Effector memory CD8-positive, alpha-beta T cell (primary cell): Measurements from ENCODE around the gene DCUN1D4.

ENCODE experiments used
- ATAC-seq: fragments of 150-1000 bp; cut with Tn5 transposase; replicated peaks from 2 replicates; pipeline ENCODE4 v1.10.0; 2021; ENCODE audit warnings: mild to moderate bottlenecking, moderate library complexity
- DNase-seq, 3 experiments: peaks; one replicate each; pipeline ENCODE4 v3.0.0; 2021
- H3K27ac Mint-ChIP-seq, 2 donors: one replicate each; pipeline ENCODE4 v1.8.0; 2022; ENCODE audit warnings: mild to moderate bottlenecking in 2 of 2, mixed read lengths in 2 of 2, moderate library complexity in 2 of 2
- H3K27me3 Mint-ChIP-seq, 2 donors: one replicate each; pipeline ENCODE4 v1.8.0; 2022; ENCODE audit warnings: mixed read lengths in 2 of 2
- H3K36me3 Mint-ChIP-seq: one replicate; pipeline ENCODE4 v1.8.0; 2022; ENCODE audit warnings: mild to moderate bottlenecking, moderate library complexity, mixed read lengths; ENCODE audit not compliant: insufficient read depth
- H3K4me1 Mint-ChIP-seq, 2 donors: one replicate each; pipeline ENCODE4 v1.8.0; 2022; ENCODE audit warnings: low read depth in 2 of 2, mixed read lengths in 2 of 2
- H3K4me3 Mint-ChIP-seq, 2 donors: one replicate each; pipeline ENCODE4 v1.8.0; 2022; ENCODE audit warnings: mild to moderate bottlenecking in 2 of 2, mixed read lengths in 2 of 2, moderate library complexity in 2 of 2
- H3K9me3 Mint-ChIP-seq, 2 donors: one replicate each; pipeline ENCODE4 v1.8.0; 2022; ENCODE audit warnings: mixed read lengths in 2 of 2
- total RNA-seq, 9 experiments: gene quantifications; one replicate each; lab custom pipeline; 2026; lab: John Stamatoyannopoulos, UW

The DCUN1D4 gene
- total RNA-seq: 22.2 to 53.7 (median 31.3) reads per million in 9 experiments

GRCh38 chr4:51842554-51843308, at the start of gene DCUN1D4:
Gene DCUN1D4, plus strand, starts transcription at chr4:51843153. Its CDS starts 90 bp downstream, at chr4:51843243.
- Mint-ChIP-seq H3K9me3 (no peaks in the 10 kb centered on the region), H3K27ac (peak within 1 kb of the TSS; percentile 92 to 95), H3K36me3 (peaks cover 18% of the 10 kb centered on the region), H3K27me3 (no peaks in the 10 kb centered on the region), H3K4me3 (peak within 1 kb of the TSS; percentile 98 to 99), H3K4me1 (peaks cover 19 to 37% of the 10 kb centered on the region in 2 donors)
- peak; percentile 85 for ATAC-seq
- peak; percentile 95 to 97 (median 97) for DNase-seq

- peaks cover 0 to 6% of the 10 kb centered on the region in 2 donors for H3K27me3 Mint-ChIP-seq
Measured at GRCh38 chr4:51820443-51821234, 22.3 kb upstream of the DCUN1D4 start.

GRCh38 chr4:51825341-51825740, 17.6 kb upstream of the DCUN1D4 start:
- DNase-seq (no peak), ATAC-seq (no peak)
- no peaks in the 10 kb centered on the region for H3K36me3 Mint-ChIP-seq
- H3K9me3 Mint-ChIP-seq: peaks cover 0 to 4% of the 10 kb centered on the region in 2 donors
- H3K27me3 Mint-ChIP-seq: peaks cover 20 to 26% of the 10 kb centered on the region in 2 donors
- H3K4me1 Mint-ChIP-seq: no peaks in the 10 kb centered on the region
- no peak overlapping the region for H3K27ac Mint-ChIP-seq
- no peak overlapping the region for H3K4me3 Mint-ChIP-seq

More at GRCh38 chr4:51820443-51821234, 22.3 kb upstream of the DCUN1D4 start:
- H3K36me3 Mint-ChIP-seq: no peaks in the 10 kb centered on the region
- no peak for DNase-seq
- H3K27ac Mint-ChIP-seq: no peak overlapping the region
- H3K9me3 Mint-ChIP-seq: peaks cover 9 to 11% of the 10 kb centered on the region in 2 donors
- H3K4me3 Mint-ChIP-seq: no peak overlapping the region
- no peak for ATAC-seq
- H3K4me1 Mint-ChIP-seq: no peaks in the 10 kb centered on the region

- Mint-ChIP-seq H3K36me3 (no peaks in the 10 kb centered on the region), H3K27ac (no peak overlapping the region), H3K4me1 (no peaks in the 10 kb centered on the region), H3K4me3 (no peak overlapping the region), H3K27me3 (peaks cover 23 to 35% of the 10 kb centered on the region in 2 donors), H3K9me3 (no peaks in the 10 kb centered on the region)
- ATAC-seq (no peak), DNase-seq (no peak)
Measured at GRCh38 chr4:51830156-51830720, 12.7 kb upstream of the DCUN1D4 start.

GRCh38 chr4:51831133-51831532, 11.8 kb upstream of the DCUN1D4 start:
- Mint-ChIP-seq H3K36me3 (no peaks in the 10 kb centered on the region), H3K9me3 (no peaks in the 10 kb centered on the region), H3K4me3 (no peak overlapping the region), H3K27ac (no peak overlapping the region), H3K27me3 (peaks cover 27 to 35% of the 10 kb centered on the region in 2 donors), H3K4me1 (no peaks in the 10 kb centered on the region)
- peak; percentile 56 to 60 (median 59) for DNase-seq
- peak; percentile 70 for ATAC-seq

GRCh38 chr4:51833236-51833635, 9.7 kb upstream of the DCUN1D4 start:
- no peaks in the 10 kb centered on the region for H3K9me3 Mint-ChIP-seq
- no peak for ATAC-seq

GRCh38 chr4:51835079-51835478, 7.9 kb upstream of the DCUN1D4 start:
- Mint-ChIP-seq H3K9me3 (no peaks in the 10 kb centered on the region), H3K4me1 (peaks cover 0 to 1% of the 10 kb centered on the region in 2 donors), H3K36me3 (no peaks in the 10 kb centered on the region), H3K27ac (peak overlapping the region in 1 of 2 donors; percentile 47), H3K27me3 (peaks cover 7 to 20% of the 10 kb centered on the region in 2 donors), H3K4me3 (no peak overlapping the region)
- DNase-seq (no peak), ATAC-seq (no peak)

More at GRCh38 chr4:51833236-51833635, 9.7 kb upstream of the DCUN1D4 start:
- H3K36me3 Mint-ChIP-seq: no peaks in the 10 kb centered on the region
- no peak for DNase-seq
- peaks cover 0 to 1% of the 10 kb centered on the region in 2 donors for H3K4me1 Mint-ChIP-seq
- H3K27me3 Mint-ChIP-seq: peaks cover 21 to 39% of the 10 kb centered on the region in 2 donors
- no peak overlapping the region for H3K4me3 Mint-ChIP-seq
- no peak overlapping the region for H3K27ac Mint-ChIP-seq

- no peak overlapping the region for H3K27ac Mint-ChIP-seq
- DNase-seq (no peak), ATAC-seq (no peak)
- no peaks in the 10 kb centered on the region for H3K36me3 Mint-ChIP-seq
- H3K9me3 Mint-ChIP-seq: no peaks in the 10 kb centered on the region
- peaks cover 0 to 1% of the 10 kb centered on the region in 2 donors for H3K4me1 Mint-ChIP-seq
- H3K27me3 Mint-ChIP-seq: peaks cover 6 to 15% of the 10 kb centered on the region in 2 donors
- H3K4me3 Mint-ChIP-seq: no peak overlapping the region
Measured at GRCh38 chr4:51835855-51836254, 7.1 kb upstream of the DCUN1D4 start.

GRCh38 chr4:51836549-51836948, 6.4 kb upstream of the DCUN1D4 start:
- H3K9me3 Mint-ChIP-seq: no peaks in the 10 kb centered on the region
- H3K36me3 Mint-ChIP-seq: no peaks in the 10 kb centered on the region
- H3K27me3 Mint-ChIP-seq: peaks cover 6 to 9% of the 10 kb centered on the region in 2 donors
- DNase-seq: no peak
- peaks cover 0 to 1% of the 10 kb centered on the region in 2 donors for H3K4me1 Mint-ChIP-seq
- no peak for ATAC-seq
- H3K4me3 Mint-ChIP-seq: no peak overlapping the region
- H3K27ac Mint-ChIP-seq: no peak overlapping the region

GRCh38 chr4:51840781-51841180, 2.2 kb upstream of the DCUN1D4 start:
- Mint-ChIP-seq H3K36me3 (peaks cover 18% of the 10 kb centered on the region), H3K4me1 (peaks cover 19 to 24% of the 10 kb centered on the region in 2 donors), H3K4me3 (no peak overlapping the region), H3K9me3 (no peaks in the 10 kb centered on the region), H3K27ac (no peak overlapping the region), H3K27me3 (peaks cover 0 to 9% of the 10 kb centered on the region in 2 donors)
- no peak for ATAC-seq
- DNase-seq: no peak

GRCh38 chr4:51842167-51842553, 793 bp upstream of the DCUN1D4 start:
- H3K36me3 Mint-ChIP-seq: peaks cover 18% of the 10 kb centered on the region
- H3K4me1 Mint-ChIP-seq: peaks cover 18 to 31% of the 10 kb centered on the region in 2 donors
- peak overlapping the region; percentile 98 to 99 for H3K4me3 Mint-ChIP-seq
- ATAC-seq (no peak), DNase-seq (no peak)
- no peaks in the 10 kb centered on the region for H3K27me3 Mint-ChIP-seq
- no peaks in the 10 kb centered on the region for H3K9me3 Mint-ChIP-seq
- H3K27ac Mint-ChIP-seq: peak overlapping the region; percentile 92 to 95

GRCh38 chr4:51843309-51844152, 578 bp downstream of the DCUN1D4 start:
- DNase-seq: peak; percentile 18 to 34 (median 24)
- peaks cover 18% of the 10 kb centered on the region for H3K36me3 Mint-ChIP-seq
- ATAC-seq: peak; percentile 5
- H3K4me3 Mint-ChIP-seq: peak overlapping the region; percentile 98 to 99
- no peaks in the 10 kb centered on the region for H3K9me3 Mint-ChIP-seq
- H3K27me3 Mint-ChIP-seq: no peaks in the 10 kb centered on the region
- H3K27ac Mint-ChIP-seq: peak overlapping the region; percentile 92 to 95
- peaks cover 19 to 38% of the 10 kb centered on the region in 2 donors for H3K4me1 Mint-ChIP-seq
